HG03354 (cell line): Measurements from ENCODE around the gene GPR107.

Experiments used
- ATAC-seq: cut with Tn5 transposase; IDR thresholded peaks from one replicate; pipeline ENCODE4 v1.9.1; 2021; ENCODE audit warnings: mild to moderate bottlenecking; ENCODE audit not compliant: unreplicated experiment, poor library complexity, severe bottlenecking

Gene GPR107

DNA sequence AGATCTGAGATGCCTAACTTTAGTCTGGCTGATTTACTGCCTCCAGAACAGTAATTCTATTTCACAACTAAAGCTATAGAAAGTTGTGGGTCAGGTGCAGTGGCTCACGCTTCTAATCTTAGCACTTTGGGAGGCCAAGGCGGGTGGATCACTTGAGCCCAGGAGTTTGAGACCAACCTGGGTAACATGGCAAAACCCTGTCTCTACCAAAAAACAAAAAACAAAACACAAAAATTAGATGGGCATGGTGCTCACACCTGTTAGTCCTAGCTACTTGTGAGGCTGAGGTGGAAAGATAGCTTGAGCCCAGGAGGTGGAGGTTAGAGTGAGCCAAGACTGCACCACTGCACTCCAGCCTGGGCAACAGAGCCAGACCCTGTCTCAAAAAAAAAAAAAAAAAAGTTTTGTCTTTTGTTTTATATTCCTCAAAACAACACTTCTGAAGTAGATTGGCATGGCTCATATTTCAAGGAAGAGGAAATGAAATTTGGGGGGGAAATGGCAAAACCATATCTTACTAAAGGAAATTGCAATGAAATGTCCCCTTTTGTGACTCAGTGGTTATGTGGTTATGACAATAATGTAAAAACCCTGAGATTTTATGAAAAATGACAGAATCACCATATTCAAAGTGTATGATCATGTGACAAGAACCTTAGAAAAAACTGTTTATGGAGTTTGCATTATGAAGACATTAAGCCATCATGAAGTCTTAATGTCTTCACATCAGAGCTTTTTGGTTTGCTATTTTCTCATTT is 26.9 kb upstream of the GPR107 start:
- no peak for ATAC-seq

DNA sequence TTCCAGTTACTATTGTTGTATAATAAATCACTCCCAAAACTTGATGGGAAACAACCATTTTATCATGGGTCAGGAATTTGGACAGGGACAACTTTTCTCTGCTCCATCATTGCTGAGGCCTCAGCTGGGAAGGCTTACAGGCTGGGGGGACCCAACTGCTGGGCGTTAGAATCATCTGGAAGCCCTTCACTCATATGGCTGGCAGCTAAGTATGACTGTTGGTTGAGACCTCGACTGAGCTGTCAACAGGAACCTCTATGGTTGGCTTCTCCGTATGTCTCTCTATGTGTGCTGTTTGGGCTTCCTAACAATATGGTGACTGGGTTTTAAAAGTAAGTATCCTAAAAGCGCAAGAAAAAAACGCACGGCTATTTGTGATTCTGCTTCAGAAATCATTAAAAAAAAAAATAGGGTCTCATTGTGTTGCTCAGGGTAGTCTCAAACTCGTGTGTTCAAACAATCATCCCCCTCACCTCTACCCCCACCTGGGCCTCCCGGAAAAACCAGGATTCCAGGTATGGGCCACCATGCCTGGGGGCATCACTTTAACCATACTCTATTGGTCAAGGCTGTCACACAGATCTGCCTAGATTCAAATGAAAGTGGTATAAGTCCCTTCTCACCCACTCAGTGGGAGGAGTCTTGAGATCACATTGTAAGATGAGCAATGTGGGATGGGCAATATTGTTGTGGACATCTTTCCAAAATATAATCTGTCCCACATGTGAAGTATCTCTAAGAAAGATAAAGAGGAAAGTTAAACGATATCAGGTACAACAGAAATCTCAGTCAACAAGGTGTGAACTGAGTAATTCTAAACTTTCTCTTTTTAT is 26.0 kb upstream of the GPR107 start:
- ATAC-seq = no peak

DNA sequence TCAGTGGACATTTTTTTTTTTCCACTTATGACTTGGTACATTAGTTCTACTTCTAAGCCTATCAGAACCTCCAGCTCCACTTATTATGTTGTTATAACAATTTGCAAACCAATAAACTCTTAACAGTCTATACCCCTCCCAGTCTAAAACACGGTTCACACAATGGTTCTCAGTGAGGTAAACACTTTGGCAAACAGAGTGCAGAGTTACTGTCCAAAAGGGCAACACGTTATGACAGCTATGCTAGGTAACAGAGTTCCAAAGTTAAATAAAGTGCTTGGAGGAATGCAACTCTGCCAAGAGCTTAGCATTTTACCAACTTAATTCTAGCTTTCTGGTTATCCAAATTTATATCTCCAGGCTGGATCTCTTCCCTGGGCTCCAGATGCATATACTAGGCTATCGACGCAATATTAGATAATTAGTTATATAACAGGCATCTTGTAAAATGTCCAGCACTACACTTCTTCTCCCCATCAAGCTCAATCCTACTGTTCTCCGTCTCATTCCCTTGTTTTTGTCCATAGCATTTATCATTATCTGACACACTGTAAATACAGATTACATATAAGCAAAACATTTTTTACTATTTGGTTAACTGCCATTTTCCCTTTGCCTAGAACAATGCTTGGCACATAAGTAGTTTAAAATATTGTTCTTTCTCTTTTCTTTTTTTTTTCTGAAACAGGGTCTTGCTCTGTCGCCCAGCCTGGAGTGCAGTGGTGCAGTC is 25.0 kb upstream of the GPR107 start:
- ATAC-seq = no peak

DNA sequence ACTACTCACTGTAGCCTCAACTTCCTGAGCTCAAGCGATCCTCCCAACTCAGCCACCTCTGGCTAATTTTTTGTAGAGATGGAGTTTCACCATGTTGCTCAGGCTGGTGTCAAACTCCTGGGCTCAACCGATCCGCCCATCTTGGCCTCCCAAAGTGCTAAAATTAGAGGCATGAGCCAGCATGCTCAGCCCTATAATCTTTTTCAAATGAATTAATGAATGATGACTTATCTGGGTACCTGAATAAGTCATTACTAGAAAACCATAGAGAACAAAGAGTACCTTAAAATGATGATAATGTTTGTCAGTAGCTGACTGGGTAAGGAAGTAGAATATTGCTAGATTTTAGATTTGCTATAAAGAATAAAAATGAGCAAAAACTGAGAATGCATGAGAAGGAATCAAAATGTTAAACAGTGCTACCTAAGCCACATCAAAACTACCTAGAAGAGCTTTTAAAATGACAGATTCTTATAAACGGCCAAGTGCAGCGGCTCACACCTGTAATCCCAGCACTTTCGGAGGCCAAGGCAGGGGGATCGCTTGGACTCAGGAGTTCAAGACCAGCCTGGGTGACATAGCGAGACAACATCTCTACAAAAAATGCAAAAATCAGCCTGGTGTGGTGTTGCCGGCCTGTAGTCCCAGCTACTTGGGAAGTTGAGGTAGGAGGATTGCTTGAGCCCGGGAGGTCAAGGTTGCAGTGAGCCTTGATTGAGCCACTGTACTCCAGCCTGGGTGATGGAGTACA is 24.3 kb upstream of the GPR107 start:
- ATAC-seq = peak; percentile 43

DNA sequence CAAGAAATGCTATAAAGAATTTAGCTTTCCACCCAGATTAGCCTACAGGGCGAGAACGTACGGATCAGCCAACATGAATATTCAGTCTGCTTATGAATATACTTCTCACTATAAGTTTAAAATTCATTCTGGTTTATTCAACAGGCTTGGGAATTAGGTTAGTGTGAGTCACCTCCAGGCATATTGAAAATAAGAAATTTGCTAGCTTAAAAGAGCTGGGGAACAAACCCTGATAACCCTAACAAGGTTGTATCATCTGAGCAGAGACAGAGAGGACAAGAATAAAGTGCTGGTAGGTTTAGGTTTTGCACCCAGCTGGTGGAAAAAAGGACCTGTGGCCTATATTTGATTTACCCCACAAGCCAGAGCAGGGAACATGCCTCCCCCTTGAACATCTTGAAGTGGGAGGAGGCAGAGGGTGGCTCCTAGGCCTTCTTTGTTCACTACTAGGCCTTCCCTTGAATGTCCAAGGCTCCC is 23.0 kb upstream of the GPR107 start:
- ATAC-seq = no peak

GRCh38 chr9:130034570-130034969 is 19.1 kb upstream of the GPR107 start:
- no peak for ATAC-seq

GRCh38 chr9:130036099-130036498 is 17.6 kb upstream of the GPR107 start:
- ATAC-seq = no peak

DNA sequence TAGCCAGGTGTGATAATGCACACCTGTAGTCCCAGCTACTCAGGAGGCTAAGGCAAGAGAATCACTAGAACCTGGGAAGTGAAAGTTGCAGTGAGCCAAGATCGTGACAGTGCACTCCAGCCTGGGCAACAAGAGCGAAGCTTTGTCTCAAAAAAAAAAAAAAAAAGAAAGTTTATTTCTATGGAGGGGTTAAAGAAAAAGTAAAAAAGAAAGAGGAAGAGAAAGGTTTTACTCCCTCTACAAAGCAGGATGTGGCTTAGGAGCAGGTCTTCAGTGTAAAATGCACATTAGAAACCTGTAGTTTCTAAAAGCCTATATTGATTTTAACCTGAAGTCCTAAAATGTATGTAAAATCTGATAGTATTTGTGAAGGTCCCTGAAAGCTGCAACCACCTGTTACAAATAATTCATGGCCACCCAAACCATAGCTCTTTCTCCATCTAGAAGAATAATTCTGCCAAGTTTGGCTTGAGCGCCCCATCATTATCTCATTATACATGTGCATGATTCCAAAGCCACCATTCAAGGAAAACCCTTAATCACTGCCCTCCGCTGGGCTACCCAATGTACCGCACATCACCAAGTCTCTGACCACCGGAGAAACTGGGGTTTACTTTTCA is 14.1 kb upstream of the GPR107 start:
- ATAC-seq = no peak

GRCh38 chr9:130040984-130041647 is 12.6 kb upstream of the GPR107 start:
- no peak for ATAC-seq

GRCh38 chr9:130041648-130042405 is 11.9 kb upstream of the GPR107 start:
- no peak for ATAC-seq

GRCh38 chr9:130042406-130042884 is 11.3 kb upstream of the GPR107 start:
- ATAC-seq = peak; percentile 9

- peak; percentile 47 for ATAC-seq
Observed at GRCh38 chr9:130042885-130043653, 10.6 kb upstream of the GPR107 start, which contains the start of gene FNBP1. FNBP1 (minus strand) TSS chr9:130043189; CDS start chr9:130042975, 214 bp downstream.

- no peak for ATAC-seq
Observed at GRCh38 chr9:130043654-130044623, 9.8 kb upstream of the GPR107 start.

- no peak for ATAC-seq
Observed at GRCh38 chr9:130045725-130046450, 7.8 kb upstream of the GPR107 start.
